Activated naive CD4-positive, alpha-beta T cell treated with anti-CD3 and anti-CD28 coated beads, Interleukin-2, amount 50 U/mL, for 72 hours (primary cell): ENCODE data around the gene AZU1. TPM values are rescaled to one million over a fixed set of nuclear protein-coding genes. Genes with fewer than 3 reads are reported as not detected.

Source experiments
- ATAC-seq, 2 donors: fragments of 150-1000 bp; cut with Tn5 transposase; 2 replicates each; pipeline ENCODE4 v1.10.0; 2021; ENCODE audit warnings: mild to moderate bottlenecking in 2 of 2, moderate library complexity in 2 of 2
- DNase-seq, 2 donors: peaks; one replicate each; pipeline ENCODE4 v3.0.0; 2021 to 2022; ENCODE audit warnings: low spot score in 2 of 2
- H3K27ac Mint-ChIP-seq, 2 donors: one replicate each; pipeline ENCODE4 v1.8.0; 2022; ENCODE audit warnings: mild to moderate bottlenecking in 2 of 2, mixed read lengths in 2 of 2
- H3K36me3 Mint-ChIP-seq, 2 donors: one replicate each; pipeline ENCODE4 v1.8.0; 2022; ENCODE audit warnings: mixed read lengths in 2 of 2
- H3K9me3 Mint-ChIP-seq, 2 donors: one replicate each; pipeline ENCODE4 v1.8.0; 2022; ENCODE audit warnings: mixed read lengths in 2 of 2
- total RNA-seq, 2 donors: library from RNA; stranded (reverse); gene quantifications; one replicate each; pipeline ENCODE4 v1.2.3, GENCODE V29; 2022

Gene AZU1
- total RNA-seq, 2 donors from 2014 or later: not detected

- Mint-ChIP-seq H3K36me3 (peaks cover 38 to 45% of the 10 kb centered on the region in 2 donors), H3K27ac (peak overlapping the region; percentile 90 to 92), H3K9me3 (no peaks in the 10 kb centered on the region)
- ATAC-seq: no peak
- DNase-seq: no peak
These were observed 23.0 kb upstream of the AZU1 start for GRCh38 chr19:804419-805165.

GRCh38 chr19:805166-805551, 22.5 kb upstream of the AZU1 start:
- peak overlapping the region in 1 of 2 donors; percentile 96 for H3K27ac Mint-ChIP-seq
- ATAC-seq: peak in 1 of 2 donors; percentile 3
- peaks cover 32 to 45% of the 10 kb centered on the region in 2 donors for H3K36me3 Mint-ChIP-seq
- no peaks in the 10 kb centered on the region for H3K9me3 Mint-ChIP-seq
- no peak for DNase-seq

- ATAC-seq (peak in 1 of 2 donors; percentile 22), DNase-seq (no peak)
- Mint-ChIP-seq H3K9me3 (no peaks in the 10 kb centered on the region), H3K27ac (peak overlapping the region in 1 of 2 donors; percentile 96), H3K36me3 (peaks cover 25 to 44% of the 10 kb centered on the region in 2 donors)
These were observed 21.8 kb upstream of the AZU1 start for GRCh38 chr19:805600-806550.

GRCh38 chr19:806815-807421, 20.7 kb upstream of the AZU1 start:
- H3K9me3 Mint-ChIP-seq: no peaks in the 10 kb centered on the region
- DNase-seq (no peak), ATAC-seq (no peak)
- peak overlapping the region in 1 of 2 donors; percentile 97 for H3K27ac Mint-ChIP-seq
- H3K36me3 Mint-ChIP-seq: peaks cover 25 to 44% of the 10 kb centered on the region in 2 donors

GRCh38 chr19:807627-808422, 19.8 kb upstream of the AZU1 start:
- H3K27ac Mint-ChIP-seq: peak overlapping the region in 1 of 2 donors; percentile 97

DNA sequence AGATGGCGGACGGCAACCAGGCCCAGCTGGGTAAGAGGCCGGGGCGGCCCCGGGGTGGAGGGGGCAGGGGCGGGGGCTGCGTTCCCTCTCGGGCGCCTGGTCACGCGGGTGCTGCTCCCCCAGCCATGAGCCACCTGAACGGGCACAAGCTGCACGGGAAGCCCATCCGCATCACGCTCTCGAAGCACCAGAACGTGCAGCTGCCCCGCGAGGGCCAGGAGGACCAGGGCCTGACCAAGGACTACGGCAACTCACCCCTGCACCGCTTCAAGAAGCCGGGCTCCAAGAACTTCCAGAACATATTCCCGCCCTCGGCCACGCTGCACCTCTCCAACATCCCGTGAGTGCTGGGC, 19.2 kb upstream of the AZU1 start:
- Mint-ChIP-seq H3K27ac (no peak overlapping the region), H3K36me3 (peaks cover 16 to 34% of the 10 kb centered on the region in 2 donors), H3K9me3 (no peaks in the 10 kb centered on the region)
- ATAC-seq (no peak), DNase-seq (no peak)

More at GRCh38 chr19:807627-808422, 19.8 kb upstream of the AZU1 start:
- no peak for ATAC-seq
- peaks cover 20 to 39% of the 10 kb centered on the region in 2 donors for H3K36me3 Mint-ChIP-seq
- no peaks in the 10 kb centered on the region for H3K9me3 Mint-ChIP-seq
- no peak for DNase-seq

GRCh38 chr19:810077-810855, 17.4 kb upstream of the AZU1 start:
- Mint-ChIP-seq H3K27ac (peak overlapping the region in 1 of 2 donors; percentile 87), H3K9me3 (no peaks in the 10 kb centered on the region), H3K36me3 (peaks cover 12 to 40% of the 10 kb centered on the region in 2 donors)
- no peak for ATAC-seq
- no peak for DNase-seq

DNA sequence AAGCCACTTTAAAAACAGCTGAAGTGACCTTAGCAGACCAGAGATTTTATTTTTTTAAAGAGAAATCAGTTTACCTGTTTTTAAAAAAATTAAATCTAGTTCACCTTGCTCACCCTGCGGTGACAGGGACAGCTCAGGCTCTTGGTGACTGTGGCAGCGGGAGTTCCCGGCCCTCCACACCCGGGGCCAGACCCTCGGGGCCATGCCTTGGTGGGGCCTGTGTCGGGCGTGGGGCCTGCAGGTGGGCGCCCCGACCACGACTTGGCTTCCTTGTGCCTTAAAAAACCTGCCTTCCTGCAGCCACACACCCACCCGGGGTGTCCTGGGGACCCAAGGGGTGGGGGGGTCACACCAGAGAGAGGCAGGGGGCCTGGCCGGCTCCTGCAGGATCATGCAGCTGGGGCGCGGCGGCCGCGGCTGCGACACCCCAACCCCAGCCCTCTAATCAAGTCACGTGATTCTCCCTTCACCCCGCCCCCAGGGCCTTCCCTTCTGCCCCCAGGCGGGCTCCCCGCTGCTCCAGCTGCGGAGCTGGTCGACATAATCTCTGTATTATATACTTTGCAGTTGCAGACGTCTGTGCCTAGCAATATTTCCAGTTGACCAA, 16.7 kb upstream of the AZU1 start:
- ATAC-seq: no peak
- peaks cover 12 to 45% of the 10 kb centered on the region in 2 donors for H3K36me3 Mint-ChIP-seq
- H3K9me3 Mint-ChIP-seq: peaks cover 0 to 4% of the 10 kb centered on the region in 2 donors
- peak overlapping the region in 1 of 2 donors; percentile 95 for H3K27ac Mint-ChIP-seq
- DNase-seq: no peak

DNA sequence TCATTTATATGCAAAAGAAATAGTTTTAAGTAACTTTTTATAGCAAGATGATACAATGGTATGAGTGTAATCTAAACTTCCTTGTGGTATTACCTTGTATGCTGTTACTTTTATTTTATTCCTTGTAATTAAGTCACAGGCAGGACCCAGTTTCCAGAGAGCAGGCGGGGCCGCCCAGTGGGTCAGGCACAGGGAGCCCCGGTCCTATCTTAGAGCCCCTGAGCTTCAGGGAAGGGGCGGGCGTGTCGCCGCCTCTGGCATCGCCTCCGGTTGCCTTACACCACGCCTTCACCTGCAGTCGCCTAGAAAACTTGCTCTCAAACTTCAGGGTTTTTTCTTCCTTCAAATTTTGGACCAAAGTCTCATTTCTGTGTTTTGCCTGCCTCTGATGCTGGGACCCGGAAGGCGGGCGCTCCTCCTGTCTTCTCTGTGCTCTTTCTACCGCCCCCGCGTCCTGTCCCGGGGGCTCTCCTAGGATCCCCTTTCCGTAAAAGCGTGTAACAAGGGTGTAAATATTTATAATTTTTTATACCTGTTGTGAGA, 16.1 kb upstream of the AZU1 start:
- DNase-seq: no peak
- Mint-ChIP-seq H3K9me3 (peaks cover 4 to 9% of the 10 kb centered on the region in 2 donors), H3K27ac (peak overlapping the region in 1 of 2 donors; percentile 95), H3K36me3 (peaks cover 12 to 45% of the 10 kb centered on the region in 2 donors)
- no peak for ATAC-seq

DNA sequence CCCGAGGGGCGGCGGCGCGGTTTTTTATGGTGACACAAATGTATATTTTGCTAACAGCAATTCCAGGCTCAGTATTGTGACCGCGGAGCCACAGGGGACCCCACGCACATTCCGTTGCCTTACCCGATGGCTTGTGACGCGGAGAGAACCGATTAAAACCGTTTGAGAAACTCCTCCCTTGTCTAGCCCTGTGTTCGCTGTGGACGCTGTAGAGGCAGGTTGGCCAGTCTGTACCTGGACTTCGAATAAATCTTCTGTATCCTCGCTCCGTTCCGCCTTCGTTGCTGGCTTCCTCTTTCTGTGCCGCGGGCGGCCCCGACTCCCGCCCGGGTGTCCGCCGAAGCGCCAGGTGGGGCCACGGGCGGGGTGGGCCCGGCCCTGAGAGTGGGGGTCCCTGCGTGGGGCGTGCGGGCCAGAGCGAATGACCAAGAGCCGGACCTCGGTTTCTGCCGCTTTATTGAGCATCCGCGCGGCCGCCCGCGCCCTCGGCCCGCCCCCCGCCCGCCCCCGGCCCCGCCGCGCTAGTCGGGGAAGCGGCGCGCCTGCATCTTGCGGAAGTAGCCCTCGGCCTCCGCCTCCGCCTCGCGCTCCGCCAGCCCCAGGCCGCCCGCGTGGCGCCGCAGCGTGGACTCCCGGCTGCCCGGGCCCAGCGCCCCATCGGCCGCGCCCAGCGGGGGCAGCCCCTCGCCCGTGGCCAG, 15.4 kb upstream of the AZU1 start:
- Mint-ChIP-seq H3K36me3 (peaks cover 9 to 39% of the 10 kb centered on the region in 2 donors), H3K9me3 (peaks cover 5 to 14% of the 10 kb centered on the region in 2 donors), H3K27ac (peak overlapping the region in 1 of 2 donors; percentile 95)
- DNase-seq (no peak), ATAC-seq (peak in 1 of 2 donors; percentile 1)

DNA sequence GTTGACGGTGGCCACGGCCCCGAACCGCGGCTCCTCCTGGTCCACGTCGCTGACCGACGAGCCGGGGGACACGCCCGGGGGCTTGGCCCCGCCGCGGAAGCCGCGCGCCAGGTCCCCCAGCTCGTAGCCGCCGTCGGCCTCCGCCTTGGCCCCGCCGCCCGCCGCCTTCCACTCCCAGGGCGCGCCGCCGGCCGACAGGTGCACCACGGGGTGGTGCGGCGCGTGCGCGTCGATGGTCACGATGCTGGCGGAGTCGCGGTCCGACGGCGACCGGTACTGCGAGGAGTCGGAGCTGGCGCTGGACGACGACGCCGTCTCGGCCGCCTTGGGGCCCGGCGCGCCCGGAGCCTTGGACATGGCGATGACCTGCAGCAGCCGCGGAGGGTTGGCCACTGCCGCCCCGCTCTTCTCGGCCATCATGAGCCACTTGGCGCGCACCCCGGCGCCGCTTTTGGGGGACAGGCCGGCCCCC, 14.9 kb upstream of the AZU1 start:
- H3K27ac Mint-ChIP-seq: no peak overlapping the region
- ATAC-seq: peak in 1 of 2 donors; percentile 0
- peaks cover 3 to 34% of the 10 kb centered on the region in 2 donors for H3K36me3 Mint-ChIP-seq
- peaks cover 5 to 14% of the 10 kb centered on the region in 2 donors for H3K9me3 Mint-ChIP-seq
- no peak for DNase-seq

DNA sequence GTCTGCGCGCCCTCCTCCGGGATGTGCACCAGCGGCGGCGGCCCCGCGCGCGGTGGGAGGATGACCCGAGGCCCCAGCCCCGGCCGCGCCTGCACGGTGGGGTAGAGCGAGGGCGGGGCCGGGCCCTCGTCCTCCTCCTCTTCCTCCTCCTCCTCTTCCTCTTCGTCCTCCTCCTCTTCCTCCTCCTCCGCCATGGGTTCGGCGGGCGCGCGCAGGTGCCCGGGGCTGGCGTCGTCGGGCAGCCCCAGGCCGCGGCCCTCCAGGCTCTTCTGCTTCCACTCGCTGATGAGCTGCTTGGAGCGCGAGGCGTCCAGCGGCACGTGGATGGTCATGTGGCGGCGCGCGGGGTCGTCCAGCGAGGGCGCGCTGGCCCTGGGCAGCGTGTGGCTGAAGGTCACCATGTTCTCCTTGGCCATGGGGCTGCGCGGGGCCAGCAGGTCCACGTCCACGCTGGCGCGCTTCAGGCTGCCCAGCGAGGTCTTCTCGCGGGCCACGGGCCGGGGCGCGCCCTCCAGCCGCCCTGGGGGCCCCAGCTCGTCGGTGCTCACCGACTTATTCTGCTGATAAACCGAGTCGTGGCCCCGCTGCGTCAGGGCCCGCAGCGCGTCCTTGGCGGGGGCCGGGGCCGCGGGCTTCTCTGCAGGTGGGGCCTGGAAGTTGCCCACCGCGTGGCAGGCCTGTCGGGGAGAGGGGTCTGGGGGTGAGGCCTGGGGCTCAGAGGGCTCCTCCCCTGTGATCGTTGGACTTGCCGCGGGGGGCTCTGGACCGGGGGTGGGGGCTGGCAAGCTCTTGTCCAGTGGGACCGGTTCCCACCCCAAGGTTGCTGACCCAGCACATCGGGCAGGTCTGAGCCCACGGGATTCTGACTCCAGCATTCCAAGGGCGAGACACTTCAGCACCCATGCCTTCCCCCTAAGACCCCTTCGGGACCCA, 14.2 kb upstream of the AZU1 start:
- peak; percentile 1 to 5 for ATAC-seq
- Mint-ChIP-seq H3K9me3 (peaks cover 5 to 14% of the 10 kb centered on the region in 2 donors), H3K27ac (peak overlapping the region; percentile 50 to 82), H3K36me3 (peaks cover 0 to 31% of the 10 kb centered on the region in 2 donors)
- no peak for DNase-seq
